ENCODE data around the gene PLTP. TPM values are rescaled to one million over a fixed set of nuclear protein-coding genes. Genes with fewer than 3 reads are reported as not detected.
A peak's percentile ranks its signal among the peaks of the same experiment; 100 is the strongest.

PLTP gene
- total and polyA plus RNA-seq, 11 donors: 19.8 to 367 (median 50.5) TPM

- peaks cover 3 to 37% (median 31%) of the 10 kb centered on the region in 12 donors for H3K4me1 ChIP-seq
- ATAC-seq: peak; percentile 97 to 100 (median 98)
- intact Hi-C loops (cut with DNase I): loop anchor here in 1 of 10 donors (2.0 kb wide), 1 partner anchor 78 kb away; the partner anchor contains the start of gene PCIF1
Observed at GRCh38 chr20:45857114-45857881, 54.7 kb downstream of the PLTP start, which contains the start of the genes ACOT8 and ZSWIM3. TSS of gene ACOT8 (minus strand) at chr20:45857392. CDS start at chr20:45857315, 77 bp downstream. TSS of gene ZSWIM3 (plus strand) at chr20:45857614. CDS start at chr20:45857826, 212 bp downstream.

GRCh38 chr20:45853484-45853883 is 58.5 kb downstream of the PLTP start:
- DNase-seq (no peak), ATAC-seq (no peak)
- Histone ChIP-seq H3K27ac (no peak overlapping the region), H3K36me3 (peaks cover 0 to 52% (median 35%) of the 10 kb centered on the region in 9 donors), H3K27me3 (no peaks in the 10 kb centered on the region), H3K4me3 (no peak overlapping the region), H3K9me3 (no peaks in the 10 kb centered on the region), H3K4me1 (peaks cover 3 to 43% (median 27%) of the 10 kb centered on the region in 12 donors)
- intact Hi-C loops (cut with DNase I): no loop called here
- 84 to 86% (median 85%) methylated on average over 2 of the region's 2 CpGs for WGBS, 4 donors
- TF ChIP-seq POLR2A (IDR thresholded peaks at IDR 0.05): no peak
- no peak for TF ChIP-seq CTCF (IDR thresholded peaks at IDR 0.05)

More at GRCh38 chr20:45857114-45857881, 54.7 kb downstream of the PLTP start, which contains the start of the genes ACOT8 and ZSWIM3:
- 0 to 1% (median 1%) methylated on average over 12 to 36 of the region's 36 CpGs for WGBS, 4 donors
- no peaks in the 10 kb centered on the region for H3K27me3 ChIP-seq
- H3K4me3 ChIP-seq: peak within 1 kb of the TSS; percentile 69 to 98 (median 92)
- peak; percentile 89 to 100 (median 98) for DNase-seq
- no peaks in the 10 kb centered on the region for H3K9me3 ChIP-seq
- peaks cover 0 to 27% (median 15%) of the 10 kb centered on the region in 9 donors for H3K36me3 ChIP-seq
- TF ChIP-seq CTCF (IDR thresholded peaks at IDR 0.05) (no peak), POLR2A (IDR thresholded peaks at IDR 0.05) (peak in 1 of 2 donors; percentile 82)
- H3K27ac ChIP-seq: peak within 1 kb of the TSS; percentile 7 to 94 (median 84)

GRCh38 chr20:45852326-45852725 is 59.6 kb downstream of the PLTP start:
- no peak for ATAC-seq

More at GRCh38 chr20:45852326-45852725, 59.6 kb downstream of the PLTP start:
- no peak for DNase-seq
- no peaks in the 10 kb centered on the region for H3K9me3 ChIP-seq
- 95 to 99% (median 97%) methylated on average over 6 of the region's 6 CpGs for WGBS, 4 donors
- H3K4me3 ChIP-seq: no peak overlapping the region
- no peak overlapping the region for H3K27ac ChIP-seq
- no peak for TF ChIP-seq CTCF (IDR thresholded peaks at IDR 0.05)
- TF ChIP-seq POLR2A (IDR thresholded peaks at IDR 0.05): no peak
- peaks cover 3 to 35% (median 21%) of the 10 kb centered on the region in 12 donors for H3K4me1 ChIP-seq
- intact Hi-C loops (cut with DNase I): no loop called here
- H3K27me3 ChIP-seq: no peaks in the 10 kb centered on the region
- peaks cover 0 to 63% (median 46%) of the 10 kb centered on the region in 9 donors for H3K36me3 ChIP-seq

Data from heart left ventricle (tissue), 16 donors.